Heart right ventricle (tissue), 16 donors: ENCODE measurements around the gene CLDN11. TPM values are rescaled to one million over a fixed set of nuclear protein-coding genes. Genes with fewer than 3 reads are reported as not detected.

Experiments used
- ATAC-seq, 8 donors: fragments of 200-7000 bp; cut with Tn5 transposase; one replicate each; pipeline ENCODE4 v1.9.1; 2020; ENCODE audit warnings: mild to moderate bottlenecking in 8 of 8, moderate library complexity in 8 of 8, moderate number of reproducible peaks in 1 of 8
- DNase-seq, 2 donors: peaks; one replicate each; pipeline ENCODE4 v3.0.0-alpha.2; 2020
- H3K27ac ChIP-seq, 10 donors: fragments of 200-600 bp; sonication (generic) in 2 of 10; one replicate each; pipeline versions ENCODE4 v1.5.0 to v1.8.0; 2020 to 2022; ENCODE audit warnings: mild to moderate bottlenecking in 3 of 10
- H3K27me3 ChIP-seq, 7 donors: fragments of 200-600 bp; one replicate each; pipeline ENCODE4 v1.8.0; 2021 to 2022; ENCODE audit warnings: mild to moderate bottlenecking in 2 of 7
- H3K36me3 ChIP-seq, 9 donors: fragments of 200-600 bp; sonication (generic) in 1 of 9; one replicate each; pipeline versions ENCODE4 v1.5.0 to v1.8.0; 2020 to 2022; ENCODE audit warnings: mild to moderate bottlenecking in 2 of 9
- H3K4me1 ChIP-seq, 9 donors: fragments of 200-600 bp; sonication (generic) in 1 of 9; one replicate each; pipeline versions ENCODE4 v1.5.0 to v1.8.0; 2020 to 2022; ENCODE audit warnings: mild to moderate bottlenecking in 4 of 9
- H3K4me3 ChIP-seq, 10 donors: fragments of 200-600 bp; sonication (generic) in 2 of 10; one replicate each; pipeline versions ENCODE4 v1.5.0 to v1.8.0; 2020 to 2022; ENCODE audit warnings: mild to moderate bottlenecking in 7 of 10, moderate library complexity in 2 of 10
- H3K9me3 ChIP-seq, 11 donors: fragments of 200-600 bp in 10 of 11; sonication (generic) in 2 of 11; one replicate each; pipeline versions ENCODE4 v1.5.0 to v1.8.0; 2013 to 2022; ENCODE audit warnings: mild to moderate bottlenecking in 2 of 11, control low read depth in 1 of 11, moderate library complexity in 1 of 11
- WGBS, 2 donors: extraction: QIAGEN DNeasy Blood & Tissue Kit; methylation state at CpG; one replicate each; pipeline ENCODE4 v1.1.7; 2013; ENCODE audit warnings: inconsistent platforms in 1 of 2; 5-methylcytosine and 5-hydroxymethylcytosine counted together
- intact Hi-C, 10 donors: fragments of 100-400 bp; cut with DNase I; formaldehyde crosslinking; loops; one replicate each; pipeline versions ENCODE4 v1.11.1 to v1.14.2; 2022
- polyA plus RNA-seq, 2 donors: library from polyadenylated mRNA; stranded (reverse); fragments of 200-250 nt; gene quantifications; one replicate each; pipeline ENCODE4 v1.2.3, GENCODE V29; 2013
- total RNA-seq, 10 donors: library from RNA; stranded (reverse); fragmentation: NEBNext Ultra II Directional in 3 of 10; extraction: Animal tissue kit (Norgen Biotek cat#: 25700) in 3 of 10; gene quantifications; one replicate each; pipeline versions ENCODE4 v1.2.1 to v1.2.4, GENCODE V29; 2021 to 2023
- TF ChIP-seq, protein P1 (sequence below), 9 donors: fragments of 200-600 bp; sonication (generic) in 2 of 9; IDR thresholded peaks; one replicate each; pipeline versions ENCODE4 v1.5.0 to v1.8.0; 2021 to 2022; ENCODE audit warnings: antibody characterized with exemption in 9 of 9, mild to moderate bottlenecking in 5 of 9, moderate library complexity in 1 of 9
- donor health status: Arrhythmogenic right ventricular cardiomyopathy.
- donor health status: ischemic (EF 13 %, LVEDD 7.1; RV severe dilation, severe dysfunction).
- donor health status: healthy with polysubstance abuse.
- donor health status: DM: no; HTN: yes; CAD: no.
- donor health status: DM: no; HTN: no; CAD: no.
- donor health status: ischemic (EF 25% LVEDD 6.9; RV normal size, moderate dysfunction).
- donor health status: ischemic (EF 25% LVEDD 5.7; RV mildly dilated, moderate dysfunction).
- donor health status: healthy.
- donor health status: DM: yes; HTN: yes; CAD: no.
- donor health status: Ischemic cardiomyopathy.
- donor health status: ischemic (EF 35%, LVEDD 5.7; RV mildly dilated, moderate dysfunction).
- donor health status: nonischemic (EF 11% LVEDD 7.7; RV severe dilation, severe dysfunction).
- donor health status: DM: yes; HTN: yes; CAD: no.
- donor health status: PGD.
- donor health status: ischemic (EF 29% LVEDD 5.4; RV normal size, mild dysfunction).
- donor health status: nonischemic (EF 23%, LVEDD 6.1; RV moderate dilation, normal function).

The CLDN11 gene
- total and polyA plus RNA-seq, 12 donors: 1.6 to 3.9 (median 2.8) TPM

GRCh38 chr3:170438836-170439235 lies 20.2 kb downstream of the CLDN11 start:
- WGBS, 2 donors: 88 to 96% methylated on average over 1 of the region's 1 CpG
- no peak overlapping the region for H3K27ac ChIP-seq
- H3K9me3 ChIP-seq: no peaks in the 10 kb centered on the region
- TF ChIP-seq, protein P1, sequence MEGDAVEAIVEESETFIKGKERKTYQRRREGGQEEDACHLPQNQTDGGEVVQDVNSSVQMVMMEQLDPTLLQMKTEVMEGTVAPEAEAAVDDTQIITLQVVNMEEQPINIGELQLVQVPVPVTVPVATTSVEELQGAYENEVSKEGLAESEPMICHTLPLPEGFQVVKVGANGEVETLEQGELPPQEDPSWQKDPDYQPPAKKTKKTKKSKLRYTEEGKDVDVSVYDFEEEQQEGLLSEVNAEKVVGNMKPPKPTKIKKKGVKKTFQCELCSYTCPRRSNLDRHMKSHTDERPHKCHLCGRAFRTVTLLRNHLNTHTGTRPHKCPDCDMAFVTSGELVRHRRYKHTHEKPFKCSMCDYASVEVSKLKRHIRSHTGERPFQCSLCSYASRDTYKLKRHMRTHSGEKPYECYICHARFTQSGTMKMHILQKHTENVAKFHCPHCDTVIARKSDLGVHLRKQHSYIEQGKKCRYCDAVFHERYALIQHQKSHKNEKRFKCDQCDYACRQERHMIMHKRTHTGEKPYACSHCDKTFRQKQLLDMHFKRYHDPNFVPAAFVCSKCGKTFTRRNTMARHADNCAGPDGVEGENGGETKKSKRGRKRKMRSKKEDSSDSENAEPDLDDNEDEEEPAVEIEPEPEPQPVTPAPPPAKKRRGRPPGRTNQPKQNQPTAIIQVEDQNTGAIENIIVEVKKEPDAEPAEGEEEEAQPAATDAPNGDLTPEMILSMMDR (IDR thresholded peaks at IDR 0.05): no peak
- DNase-seq: no peak
- no peaks in the 10 kb centered on the region for H3K4me1 ChIP-seq
- H3K27me3 ChIP-seq: peaks cover 0 to 6% (median 0%) of the 10 kb centered on the region in 7 donors
- H3K36me3 ChIP-seq: peaks cover 0 to 15% (median 0%) of the 10 kb centered on the region in 9 donors
- no peak overlapping the region for H3K4me3 ChIP-seq
- intact Hi-C loops: no loop called here
- no peak for ATAC-seq

- H3K36me3 ChIP-seq: peaks cover 0 to 4% (median 0%) of the 10 kb centered on the region in 9 donors
- H3K4me3 ChIP-seq: no peak overlapping the region
- TF ChIP-seq, protein P1 (IDR thresholded peaks at IDR 0.05): no peak
- no peak overlapping the region for H3K27ac ChIP-seq
- ATAC-seq (no peak), DNase-seq (no peak)
- H3K27me3 ChIP-seq: peaks cover 0 to 6% (median 0%) of the 10 kb centered on the region in 7 donors
- WGBS, 2 donors: 92 to 95% methylated on average over 2 of the region's 2 CpGs
- intact Hi-C loops: no loop called here
- no peaks in the 10 kb centered on the region for H3K4me1 ChIP-seq
- H3K9me3 ChIP-seq: no peaks in the 10 kb centered on the region
Measured at GRCh38 chr3:170440344-170440743, 21.7 kb downstream of the CLDN11 start.

GRCh38 chr3:170441412-170441811 lies 22.7 kb downstream of the CLDN11 start:
- 91 to 94% methylated on average over 4 of the region's 4 CpGs for WGBS, 2 donors
- intact Hi-C loops: no loop called here
- H3K27ac ChIP-seq: no peak overlapping the region
- H3K36me3 ChIP-seq: no peaks in the 10 kb centered on the region
- DNase-seq: no peak
- peaks cover 0 to 6% (median 0%) of the 10 kb centered on the region in 7 donors for H3K27me3 ChIP-seq
- no peak overlapping the region for H3K4me3 ChIP-seq
- no peaks in the 10 kb centered on the region for H3K9me3 ChIP-seq
- H3K4me1 ChIP-seq: no peaks in the 10 kb centered on the region
- no peak for ATAC-seq
- TF ChIP-seq, protein P1 (IDR thresholded peaks at IDR 0.05): no peak

GRCh38 chr3:170442947-170443346 lies 24.3 kb downstream of the CLDN11 start:
- Histone ChIP-seq H3K4me1 (no peaks in the 10 kb centered on the region), H3K9me3 (no peaks in the 10 kb centered on the region), H3K27ac (no peak overlapping the region), H3K4me3 (no peak overlapping the region), H3K27me3 (peaks cover 0 to 6% (median 0%) of the 10 kb centered on the region in 7 donors), H3K36me3 (no peaks in the 10 kb centered on the region)
- intact Hi-C loops: no loop called here
- TF ChIP-seq, protein P1 (IDR thresholded peaks at IDR 0.05): no peak
- DNase-seq (no peak), ATAC-seq (no peak)
